NAMALWA (cell line): Measurements from ENCODE around the gene MYL3.

Experiments
- DNase-seq: peaks from one replicate; pipeline ENCODE4 v3.0.0-alpha.2; 2015; ENCODE audit warnings: low spot score

MYL3 gene

DNA sequence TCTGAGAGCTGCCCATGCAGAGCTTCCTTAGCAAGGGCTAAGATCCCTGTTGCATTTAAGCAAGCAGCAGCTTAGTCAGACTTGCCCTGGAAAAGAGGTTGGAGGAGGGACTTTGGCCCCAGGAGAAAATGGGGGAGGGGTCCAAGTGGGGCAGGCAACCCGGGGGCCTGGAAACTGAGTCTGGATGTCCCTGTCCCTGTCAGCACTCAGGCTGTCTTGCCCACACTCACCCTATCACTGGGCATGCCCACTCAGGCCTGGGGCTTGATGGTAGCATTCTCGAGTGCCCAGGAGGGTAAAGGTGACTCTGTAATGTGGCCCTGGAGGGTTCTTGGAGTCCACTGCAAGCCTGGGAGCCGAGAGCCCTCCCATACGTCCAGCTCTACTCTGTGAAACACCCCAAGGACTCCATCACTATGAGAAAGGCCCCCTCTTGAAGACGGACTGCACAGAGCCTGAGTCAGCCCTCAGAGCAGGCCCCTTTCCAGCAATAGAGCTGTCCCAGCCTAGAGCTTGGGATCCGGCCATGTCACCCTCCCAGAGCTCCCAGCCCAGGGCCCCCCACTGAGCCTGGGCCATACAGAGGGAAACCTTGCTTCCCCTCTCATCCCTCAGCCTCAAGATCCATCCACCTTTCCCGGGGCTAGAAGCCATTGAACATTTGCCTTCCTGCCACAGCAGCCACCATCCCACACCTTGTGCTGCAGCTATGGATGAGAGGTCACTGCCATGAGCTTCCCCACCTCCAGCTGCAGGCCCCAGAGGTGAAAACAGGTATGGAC, 13.4 kb downstream of the MYL3 start:
- no peak for DNase-seq

DNA sequence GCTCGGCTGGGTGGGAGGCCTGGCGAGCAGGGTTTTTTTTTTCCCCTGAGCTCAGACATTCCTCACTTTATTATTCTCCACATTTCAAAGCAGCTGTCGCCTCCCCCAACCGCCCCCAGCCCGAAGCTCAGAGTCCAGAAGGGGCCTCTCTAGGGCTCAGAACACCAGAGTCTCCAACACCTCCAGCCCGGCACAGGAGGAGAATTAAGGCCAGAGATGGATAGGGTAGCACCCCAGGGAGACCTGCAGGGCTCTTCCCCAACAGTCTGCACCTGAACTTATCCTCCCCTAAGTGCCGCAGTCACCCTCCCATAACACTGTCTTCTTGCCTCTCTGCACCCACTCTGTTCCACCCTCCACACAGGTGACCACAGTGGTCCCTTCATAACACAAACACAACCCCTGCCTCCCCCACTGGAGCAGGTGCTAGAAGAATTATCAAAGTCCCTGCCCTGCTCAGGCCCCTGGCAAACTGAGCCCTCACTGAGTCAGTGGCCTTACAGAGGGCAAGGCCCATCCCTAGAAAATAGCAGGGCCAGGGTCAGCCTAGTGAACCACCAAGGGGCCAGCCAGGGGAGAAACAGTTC, 14.1 kb downstream of the MYL3 start:
- DNase-seq = no peak

DNA sequence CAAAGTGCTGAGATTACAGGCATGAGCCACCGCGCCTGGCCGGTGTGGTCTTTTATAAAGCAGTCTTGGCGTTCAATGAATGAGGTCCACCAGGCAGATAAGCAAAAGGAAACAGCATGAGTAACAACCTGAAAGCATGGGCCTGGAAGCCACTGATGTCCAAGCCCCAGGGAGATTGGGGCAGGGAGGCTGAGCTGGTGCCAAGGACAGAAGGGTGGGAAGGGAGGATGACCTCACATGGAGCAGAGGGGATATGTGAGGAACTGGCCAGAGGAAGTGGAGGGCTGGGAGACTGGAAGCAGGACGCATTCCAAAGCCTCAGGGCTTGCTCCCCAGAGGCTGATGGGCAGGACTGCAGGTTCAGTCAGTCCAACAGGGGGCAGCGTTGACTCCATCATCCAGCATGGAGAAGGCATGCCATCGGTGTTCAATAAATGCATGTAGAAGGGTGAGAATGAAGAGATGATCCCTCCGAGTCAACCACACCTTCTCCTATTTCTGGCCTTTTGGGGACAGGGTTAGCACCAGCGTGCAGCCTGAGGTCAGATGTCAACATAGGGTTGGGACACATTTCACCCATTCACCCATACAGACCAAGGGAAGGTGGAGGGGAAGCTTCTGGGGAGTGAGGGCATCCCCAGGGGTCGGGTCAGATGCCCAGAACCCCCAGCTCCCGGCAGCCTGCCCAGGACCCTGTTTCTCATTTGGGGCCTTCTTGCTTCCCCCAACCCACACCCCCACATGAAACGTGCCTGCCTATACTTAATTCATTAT, 14.8 kb downstream of the MYL3 start:
- DNase-seq = peak; percentile 10

DNA sequence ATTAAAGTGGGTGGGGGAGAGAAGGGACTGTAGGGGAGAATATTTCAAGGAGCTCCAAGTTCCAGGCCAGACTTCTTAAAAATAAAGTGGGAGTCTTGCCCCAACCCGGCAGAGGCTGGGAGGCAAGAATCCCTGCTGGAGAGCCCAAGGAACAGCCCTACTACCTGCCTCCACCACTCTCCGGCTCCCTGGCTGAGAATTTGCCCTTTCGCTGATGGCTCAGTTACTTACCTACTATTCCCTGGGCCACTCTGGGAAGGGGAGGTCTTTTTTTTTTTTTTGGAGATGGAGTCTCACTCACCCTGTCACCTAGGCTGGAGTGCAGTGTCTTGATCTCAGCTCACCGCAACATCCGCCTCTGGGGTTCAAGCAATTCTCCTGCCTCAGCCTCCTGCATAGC, 15.5 kb downstream of the MYL3 start:
- no peak for DNase-seq

DNA sequence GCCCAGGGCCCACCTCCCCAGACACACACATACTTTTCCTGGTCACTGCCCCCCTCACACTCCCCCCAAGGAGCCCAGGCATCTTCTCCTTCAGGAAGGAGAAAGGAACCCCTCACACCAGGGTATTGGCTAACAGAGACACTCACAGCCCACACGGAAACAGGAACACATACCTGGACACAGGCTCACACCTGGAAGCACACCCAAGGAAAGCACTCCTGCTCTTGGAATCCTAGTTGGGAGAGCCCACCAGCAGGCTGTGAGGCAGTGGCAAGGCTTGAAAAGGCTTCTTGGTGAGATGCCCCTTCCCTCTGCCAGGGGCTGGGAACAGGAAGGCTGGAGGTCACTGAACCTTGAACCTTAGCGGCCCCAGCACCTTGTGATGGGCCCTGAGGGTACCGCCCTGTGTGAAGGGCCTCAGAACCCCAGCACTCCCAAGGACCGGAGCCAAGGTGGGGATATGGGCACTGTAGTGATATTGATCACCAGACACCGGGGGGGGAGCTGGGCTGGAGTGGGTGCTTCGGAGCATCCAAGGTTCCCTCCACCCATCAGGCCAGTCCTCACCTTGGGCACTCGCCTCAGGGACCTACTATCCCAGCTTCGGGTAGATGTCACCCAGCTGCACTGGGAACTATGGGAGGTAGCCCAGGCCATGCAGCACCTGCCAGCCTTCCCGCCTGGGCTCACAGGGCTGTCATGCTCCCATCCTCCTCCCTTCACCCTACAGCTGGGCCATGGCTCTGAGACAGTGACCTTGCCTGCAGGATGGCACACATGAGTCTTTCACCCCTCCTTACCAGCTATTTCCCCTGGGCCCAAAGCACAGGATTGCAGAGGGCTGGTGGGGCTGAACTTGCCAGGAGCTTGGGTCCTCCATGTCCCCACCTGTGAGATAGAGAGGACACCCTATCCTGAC, 16.4 kb downstream of the MYL3 start:
- no peak for DNase-seq

DNA sequence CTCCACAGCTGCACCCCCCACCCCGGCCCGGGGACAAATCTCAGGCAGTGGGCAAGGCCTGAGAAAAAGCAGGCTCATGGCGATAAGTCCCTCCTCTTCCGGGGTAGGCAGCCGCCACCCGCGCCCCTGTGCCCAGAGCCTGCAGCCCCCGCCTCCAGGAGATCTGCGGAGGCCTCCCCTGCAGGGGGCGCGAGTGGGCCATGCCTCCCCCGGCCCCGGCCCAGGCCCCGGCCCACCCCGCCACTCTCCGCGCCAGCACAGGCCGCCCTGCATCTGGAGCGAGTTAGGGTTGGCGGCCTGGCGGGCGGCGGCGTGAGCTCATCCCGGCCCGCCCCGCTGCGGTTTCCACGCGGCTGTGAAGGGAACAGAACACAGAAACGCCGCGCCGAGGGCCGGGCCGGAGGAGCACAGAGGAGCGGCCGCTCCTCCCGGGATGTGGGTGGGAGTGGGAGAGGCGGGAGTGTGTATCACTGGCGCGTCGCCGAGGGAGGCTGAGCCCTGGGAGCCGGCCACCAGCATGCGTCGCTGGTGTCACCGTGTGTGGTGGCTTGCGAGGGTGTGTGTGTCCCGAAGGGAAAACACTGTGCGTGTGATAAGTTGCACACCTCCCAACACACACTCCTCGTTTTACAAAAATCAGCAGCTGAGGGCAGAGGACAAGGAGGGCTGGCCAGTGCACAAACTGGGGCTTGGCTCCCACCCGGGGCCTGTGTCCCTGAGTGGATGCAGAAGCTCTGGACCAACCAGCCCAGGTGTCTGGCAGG, 17.2 kb downstream of the MYL3 start:
- DNase-seq = no peak

DNA sequence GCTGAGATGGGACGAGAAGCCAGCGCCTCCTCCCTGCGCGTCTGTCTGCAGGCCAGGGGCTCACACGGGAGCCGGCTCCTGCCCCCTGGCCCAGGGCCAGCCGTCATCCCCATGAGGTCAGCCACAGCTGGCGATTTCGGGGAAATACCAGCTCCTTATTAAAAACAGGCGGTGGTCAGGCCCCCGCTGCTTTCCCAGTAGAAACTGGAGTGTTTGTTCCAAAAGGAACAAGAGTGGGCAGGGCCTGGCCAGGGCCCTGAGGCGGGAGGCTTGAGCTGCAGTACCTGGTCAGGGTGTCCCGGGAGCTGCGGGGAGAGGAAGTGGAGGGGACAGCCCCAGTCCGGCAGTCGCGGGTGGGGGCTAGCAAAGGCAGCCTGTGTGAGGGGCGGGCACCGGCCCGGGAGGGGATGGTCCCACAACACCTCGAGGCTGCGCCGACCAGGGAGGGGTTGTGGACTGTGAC, 17.8 kb downstream of the MYL3 start:
- no peak for DNase-seq

DNA sequence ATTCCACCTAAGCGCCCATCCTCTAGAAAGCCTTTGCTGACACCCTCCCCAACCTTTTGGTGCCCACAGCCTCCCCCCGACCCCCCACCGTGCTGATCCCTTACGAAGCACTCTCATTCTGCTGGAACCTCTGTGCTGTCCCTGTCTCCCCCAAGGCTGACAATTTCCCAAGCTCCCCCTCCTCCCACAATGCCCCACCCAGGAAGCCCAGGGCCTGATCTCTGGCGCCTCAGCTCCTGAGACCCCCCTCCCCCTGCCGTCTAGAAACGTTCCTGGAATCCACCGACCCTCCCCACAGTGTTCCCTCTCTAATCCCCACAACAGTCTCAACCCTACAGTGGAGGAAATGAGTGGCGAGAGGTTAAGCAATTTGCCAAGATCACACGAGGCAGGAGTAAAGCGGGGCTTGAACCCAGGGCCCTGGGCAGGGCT, 18.3 kb downstream of the MYL3 start:
- DNase-seq = no peak

DNA sequence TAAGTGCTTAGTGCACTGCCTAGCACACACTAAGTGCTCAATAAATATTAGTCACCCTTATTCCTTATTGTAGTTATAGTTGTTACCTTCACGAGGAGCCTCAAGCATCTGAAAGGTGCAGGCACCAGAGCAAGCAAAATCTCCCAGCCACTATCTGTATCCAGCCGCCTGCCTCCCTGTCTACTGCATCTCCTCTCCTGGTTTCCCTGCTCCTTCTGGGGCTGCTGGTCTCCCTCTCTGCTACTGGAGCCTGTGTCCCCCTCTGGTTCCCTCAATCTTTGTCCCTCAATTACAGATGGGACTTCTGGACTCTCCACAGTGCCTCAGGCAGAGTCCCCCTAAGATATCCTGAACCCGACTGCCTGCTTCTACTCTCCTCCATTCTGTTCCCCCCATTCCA, 18.8 kb downstream of the MYL3 start:
- no peak for DNase-seq

DNA sequence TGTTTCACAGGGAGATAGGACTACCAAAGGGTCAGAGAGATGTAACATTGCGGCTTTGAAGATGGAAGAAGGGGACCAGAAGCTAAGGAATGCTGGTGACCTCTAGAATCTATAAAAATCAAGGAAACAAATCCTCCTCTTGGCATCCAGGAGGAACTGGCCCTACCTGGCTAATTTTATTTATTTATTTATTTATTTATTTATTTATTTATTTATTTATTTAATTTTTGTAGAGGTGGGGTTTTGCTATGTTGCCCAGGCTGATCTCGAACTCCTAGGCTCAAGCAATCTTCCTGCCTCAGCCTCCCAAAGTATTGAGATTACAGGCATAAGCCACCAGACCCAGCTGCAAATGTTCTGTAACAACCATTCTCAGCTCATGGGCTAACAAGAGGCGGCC, 19.7 kb downstream of the MYL3 start:
- no peak for DNase-seq

DNA sequence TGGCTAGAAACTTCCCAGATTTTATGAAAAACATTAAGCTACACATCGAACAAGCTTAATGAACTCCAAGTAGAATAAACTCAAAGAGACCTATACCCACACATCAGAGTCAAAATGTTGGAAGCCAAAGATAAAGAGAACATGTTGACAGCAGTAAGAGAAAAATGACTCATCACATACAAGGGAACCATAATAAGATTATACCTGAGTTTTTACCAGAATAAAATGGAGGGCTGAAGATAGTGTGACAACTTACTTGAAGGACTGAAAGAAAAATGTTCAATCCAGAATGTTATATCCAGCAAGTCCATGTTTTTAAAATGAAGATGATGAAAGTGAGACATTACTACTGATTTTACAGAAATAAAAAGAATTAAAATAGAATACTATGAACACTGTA, 22.8 kb downstream of the MYL3 start:
- DNase-seq = no peak

DNA sequence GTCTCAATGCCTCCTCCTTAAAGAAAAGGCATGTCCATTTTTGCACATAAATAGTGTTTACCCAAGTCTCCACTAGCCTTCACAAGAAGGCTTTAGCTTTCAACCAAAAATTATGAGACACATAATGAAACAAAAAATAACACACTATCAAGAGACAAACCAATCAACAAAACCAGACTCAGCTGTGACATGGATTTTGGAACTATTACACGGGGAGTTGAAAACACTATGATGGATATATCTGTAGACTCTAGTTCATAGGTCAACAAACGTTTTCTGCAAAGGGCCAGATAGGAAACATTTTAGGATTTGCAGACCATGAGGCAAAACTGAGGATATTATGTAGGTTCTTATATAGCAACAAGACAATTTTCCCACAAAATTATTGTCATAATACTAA, 24.9 kb downstream of the MYL3 start:
- DNase-seq = no peak

DNA sequence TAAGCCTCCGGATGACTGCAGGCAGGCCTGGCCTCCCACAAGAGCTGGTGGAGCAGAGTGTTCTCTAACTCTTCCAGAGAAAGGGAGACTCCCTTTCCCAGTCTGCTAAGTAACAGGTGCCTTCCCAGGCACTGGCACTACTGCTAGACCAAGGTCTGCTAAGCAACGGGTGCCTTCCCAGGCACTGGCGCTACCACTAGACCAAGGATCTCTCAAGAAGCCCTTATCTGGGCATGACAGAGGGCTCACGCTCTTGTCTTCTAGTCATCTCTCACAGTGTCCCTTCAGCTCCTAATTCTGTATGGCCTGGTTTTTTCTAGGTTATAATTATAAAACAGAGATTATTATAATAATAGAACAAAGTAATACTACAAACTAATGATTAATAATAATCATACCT, 27.8 kb downstream of the MYL3 start:
- no peak for DNase-seq

DNA sequence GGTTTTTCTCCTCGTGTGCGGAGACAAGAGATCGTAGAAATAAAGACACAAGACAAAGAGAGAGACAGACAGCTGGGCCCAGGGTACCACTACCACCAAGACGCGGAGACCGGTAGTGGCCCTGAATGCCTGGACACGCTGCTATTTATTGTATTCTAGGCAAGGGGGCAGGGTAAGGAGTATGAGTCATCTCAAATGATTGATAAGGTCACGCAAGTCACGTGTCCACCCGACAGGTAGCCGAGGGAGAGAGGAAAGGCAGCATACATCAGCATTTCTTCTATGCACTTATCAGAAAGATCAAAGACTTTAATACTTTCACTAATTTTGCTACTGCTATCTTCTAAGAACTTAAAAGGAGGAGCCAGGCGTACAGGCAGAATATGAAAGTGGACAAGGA, 28.2 kb downstream of the MYL3 start:
- DNase-seq = no peak

DNA sequence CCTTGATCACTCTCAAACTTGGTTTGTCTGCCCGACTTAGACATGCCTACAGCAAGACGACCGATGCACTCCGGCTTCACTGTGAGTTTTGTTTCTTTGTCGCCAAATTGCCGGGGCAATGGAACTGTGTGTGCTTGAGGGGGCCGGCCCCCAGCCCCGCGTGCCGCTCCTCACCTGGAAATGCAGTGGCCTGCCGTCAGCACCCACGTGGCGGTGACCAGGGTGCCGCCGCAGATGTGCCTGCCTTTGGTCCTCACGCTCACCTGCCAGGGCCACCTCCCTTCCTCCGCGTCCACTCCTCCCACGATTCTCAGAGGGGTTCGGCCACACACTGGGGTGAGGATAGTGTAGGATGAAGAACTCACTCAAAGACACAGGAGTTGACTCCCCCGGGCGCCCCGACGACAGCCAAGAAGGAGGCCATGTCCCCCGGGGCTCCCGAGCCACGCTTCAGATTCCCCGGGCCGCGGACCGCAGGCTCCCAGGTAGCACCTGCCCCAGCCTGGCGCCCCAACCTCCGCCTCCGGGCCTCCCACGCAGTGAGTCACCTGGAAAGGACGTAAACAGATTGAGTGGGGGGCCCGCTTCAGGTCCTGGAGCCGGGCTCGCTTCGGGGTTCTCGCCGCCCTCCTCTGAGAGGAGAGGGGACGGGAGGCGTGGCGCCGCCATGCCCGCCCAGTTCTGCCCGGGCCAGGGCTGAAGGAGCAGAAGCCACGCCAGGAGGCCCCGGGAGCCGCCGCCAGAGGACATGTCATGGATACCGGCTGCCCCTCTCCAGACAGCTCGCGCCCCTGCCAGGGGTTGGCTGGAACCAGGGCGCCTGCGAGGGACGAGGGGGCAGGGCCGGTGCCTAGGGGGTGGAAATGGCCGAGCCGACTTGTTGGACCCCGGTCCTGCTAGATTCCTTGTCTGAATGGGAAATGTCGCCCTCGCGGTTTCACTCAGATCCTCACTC, 29.6 kb downstream of the MYL3 start:
- no peak for DNase-seq

DNA sequence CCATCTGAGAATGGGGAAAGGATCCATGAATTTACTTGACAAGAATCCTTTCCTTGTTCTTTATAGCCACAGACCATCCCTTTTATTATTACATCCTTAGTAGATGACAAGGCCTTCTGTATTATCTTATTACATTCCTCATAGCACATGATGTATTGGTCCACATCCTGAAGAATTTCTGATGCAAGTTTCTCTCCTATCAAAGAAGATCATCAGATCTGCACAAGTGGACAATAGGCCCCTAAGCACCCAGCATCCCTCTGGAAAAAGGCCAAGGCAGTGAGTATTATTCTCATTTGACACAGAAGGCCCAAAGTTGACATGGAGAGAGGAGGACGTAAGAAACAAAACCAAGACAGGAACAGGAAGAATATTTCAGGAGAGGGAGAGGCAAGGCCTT, 31.4 kb downstream of the MYL3 start:
- DNase-seq = no peak

DNA sequence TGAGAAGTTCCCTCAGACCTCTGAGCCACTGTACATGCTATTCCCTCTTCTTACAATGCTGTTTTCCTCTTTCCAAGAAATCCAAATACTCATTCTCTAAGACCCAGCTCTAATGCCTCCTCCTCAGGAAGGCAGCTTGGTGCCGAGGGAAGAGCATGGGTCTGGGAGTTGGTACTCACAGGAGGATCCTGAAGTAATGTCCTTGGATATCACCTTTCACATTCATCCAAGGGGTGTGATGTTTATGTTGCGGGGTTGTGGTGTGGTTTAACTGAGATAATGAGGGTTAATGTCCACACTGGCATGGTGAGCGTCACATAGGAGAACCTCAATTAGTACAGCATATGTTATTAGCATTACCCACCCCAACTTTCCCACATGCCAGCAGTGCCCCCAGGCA, 31.9 kb downstream of the MYL3 start:
- DNase-seq = no peak

DNA sequence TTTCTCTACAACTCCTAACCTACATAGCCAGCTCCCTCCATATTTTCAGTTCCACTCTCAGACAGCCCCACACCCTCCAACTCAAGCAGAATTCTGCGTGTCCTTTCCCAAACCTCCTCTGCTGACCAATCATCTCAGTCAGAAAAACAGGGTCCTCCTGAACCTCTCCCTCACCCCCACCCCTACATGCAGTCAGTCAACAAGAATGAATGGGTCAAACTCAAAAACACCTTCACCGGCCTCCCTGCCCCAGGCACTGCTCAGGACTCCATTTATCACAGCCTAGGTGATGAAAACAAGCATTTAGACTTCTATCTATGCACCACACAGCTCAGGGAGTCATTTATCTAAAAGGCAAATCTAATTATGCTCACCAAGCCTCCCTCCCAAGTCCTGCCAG, 32.4 kb downstream of the MYL3 start:
- no peak for DNase-seq

DNA sequence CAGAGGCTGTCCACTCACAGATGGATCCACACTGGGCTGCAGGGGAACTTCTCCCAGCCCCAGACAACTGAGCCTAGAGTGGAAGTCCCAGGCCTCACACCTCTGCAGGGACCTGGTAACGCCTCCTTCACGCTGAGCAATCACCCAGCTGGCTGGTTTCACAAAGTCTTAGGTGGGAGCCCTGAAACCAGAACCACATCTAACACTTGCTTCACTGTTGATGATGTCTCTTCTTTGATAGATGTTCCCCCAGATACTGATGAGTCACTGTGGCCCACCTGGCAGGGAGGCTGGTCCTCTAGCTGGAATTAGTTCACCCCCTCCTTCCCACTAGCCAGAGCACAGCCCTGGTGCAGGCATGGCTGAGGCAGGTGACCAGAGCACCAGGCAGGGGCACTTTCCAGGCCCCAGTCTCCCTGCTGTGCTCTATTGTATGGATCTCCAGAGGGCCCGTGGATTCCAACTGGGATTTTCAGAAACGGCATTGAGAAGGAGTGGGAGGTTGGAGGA, 33.5 kb downstream of the MYL3 start:
- no peak for DNase-seq

DNA sequence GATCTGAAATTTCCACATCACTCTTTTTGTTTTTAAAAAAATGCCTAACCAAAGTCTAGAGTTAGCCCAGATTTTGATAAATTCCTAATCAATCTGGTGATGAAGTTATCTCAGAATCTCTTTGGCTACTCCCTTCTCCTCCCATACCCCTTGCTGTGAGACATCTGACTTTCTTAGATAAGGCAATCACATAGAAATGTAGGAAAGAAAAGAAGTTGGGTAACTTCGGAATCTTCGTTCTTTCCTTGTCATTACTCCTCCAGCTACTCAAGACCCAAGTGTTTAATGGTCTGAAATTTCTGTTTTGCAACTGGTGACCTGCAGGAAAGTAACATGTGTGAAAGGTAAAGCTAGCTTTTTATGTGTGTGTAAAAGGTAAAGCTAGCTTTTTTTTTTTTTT, 37.8 kb downstream of the MYL3 start:
- DNase-seq = no peak
